Activated naive CD4-positive, alpha-beta T cell treated with anti-CD3 and anti-CD28 coated beads for 36 hours (primary cell): ENCODE measurements around the gene PROCR. TPM values are rescaled to one million over a fixed set of nuclear protein-coding genes. Genes with fewer than 3 reads are reported as not detected.
"Not testable (repeated sequence)": the region's sequence is repeated elsewhere in the genome, so short reads cannot be mapped to it uniquely, and the experiment has no call there.

Source experiments
- CTCF ChIA-PET: fragments of 350-600 bp; sonication (Branson Sonifier 250); formaldehyde crosslinking; loops from one replicate; lab custom pipeline; 2021; ENCODE audit warnings: antibody characterized with exemption; lab: Charles Lee
- DNase-seq: peaks from one replicate; pipeline ENCODE4 v3.0.0-alpha.2; 2020
- H3K27ac Mint-ChIP-seq: one replicate; pipeline ENCODE4 v1.8.0; 2021; ENCODE audit warnings: mild to moderate bottlenecking, mixed read lengths
- H3K27me3 Mint-ChIP-seq: one replicate; pipeline ENCODE4 v1.8.0; 2021; ENCODE audit warnings: low read depth, mixed read lengths
- H3K36me3 Mint-ChIP-seq: one replicate; pipeline ENCODE4 v1.8.0; 2021; ENCODE audit warnings: low read depth, mixed read lengths
- H3K4me1 Mint-ChIP-seq: one replicate; pipeline ENCODE4 v1.8.0; 2021; ENCODE audit warnings: low read depth, mixed read lengths
- H3K4me3 Mint-ChIP-seq: one replicate; pipeline ENCODE4 v1.8.0; 2021; ENCODE audit warnings: mild to moderate bottlenecking, moderate library complexity, mixed read lengths
- H3K9me3 Mint-ChIP-seq: one replicate; pipeline ENCODE4 v1.8.0; 2021; ENCODE audit warnings: mixed read lengths
- intact Hi-C: fragments of 100-400 bp; cut with micrococcal nuclease; formaldehyde crosslinking; loops from one replicate; pipeline ENCODE4 v1.15.1; 2023
- total RNA-seq, 2 experiments: library from RNA; stranded (reverse); gene quantifications; one replicate each; pipeline ENCODE4 v1.2.3, GENCODE V29; 2021

PROCR gene
- total RNA-seq, 2 experiments from 2014 or later: 1.5 to 1.7 TPM

DNA sequence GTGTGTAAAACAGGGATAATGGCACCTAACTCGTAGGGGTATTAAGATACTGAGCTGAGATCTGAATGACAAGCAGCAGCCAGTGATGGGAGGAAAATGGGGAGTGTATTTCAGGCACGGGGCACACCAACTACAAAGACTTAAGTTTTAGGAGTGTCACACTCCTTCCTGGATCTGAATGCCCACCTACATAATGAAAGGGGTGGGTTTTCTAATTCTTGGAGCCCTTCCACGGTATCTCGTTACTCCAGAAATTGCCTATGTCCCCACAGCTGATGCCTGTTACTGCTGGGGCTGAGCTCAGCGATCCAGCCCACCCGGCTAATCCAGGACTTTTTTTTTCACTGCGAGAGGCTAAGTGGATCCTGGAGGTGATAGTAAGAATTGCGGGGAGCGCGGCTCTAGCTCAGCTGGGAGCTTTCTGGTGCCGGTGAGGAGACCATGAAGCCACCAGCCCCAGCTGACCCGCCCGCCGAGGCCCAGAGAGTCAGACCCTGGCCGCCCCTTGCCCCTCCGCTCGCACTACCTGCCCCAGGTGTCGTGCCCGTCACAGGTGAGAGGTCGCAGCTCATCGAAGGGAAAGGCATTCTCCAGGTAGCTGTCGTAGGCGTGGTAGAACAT, 25.5 kb upstream of the PROCR start:
- Mint-ChIP-seq H3K27ac (peak overlapping the region; percentile 86), H3K9me3 (no peaks in the 10 kb centered on the region), H3K27me3 (no peaks in the 10 kb centered on the region), H3K4me3 (peak overlapping the region; percentile 91), H3K4me1 (peaks cover 28% of the 10 kb centered on the region), H3K36me3 (peaks cover 11% of the 10 kb centered on the region)
- CTCF ChIA-PET: interaction anchor here (0.5 to 2.3 kb wide), 12 partner anchors 18 to 458 kb away, joined by 3 to 23 read pairs (median 3); no protein-coding TSS in a partner anchor
- DNase-seq: peak; percentile 23
- intact Hi-C loops: loop anchor here (2.0 to 10.0 kb wide), 5 partner anchors 158 to 1318 kb away; partner anchors contain the start of genes AHCY, GSS, MYH7B and NCOA6

DNA sequence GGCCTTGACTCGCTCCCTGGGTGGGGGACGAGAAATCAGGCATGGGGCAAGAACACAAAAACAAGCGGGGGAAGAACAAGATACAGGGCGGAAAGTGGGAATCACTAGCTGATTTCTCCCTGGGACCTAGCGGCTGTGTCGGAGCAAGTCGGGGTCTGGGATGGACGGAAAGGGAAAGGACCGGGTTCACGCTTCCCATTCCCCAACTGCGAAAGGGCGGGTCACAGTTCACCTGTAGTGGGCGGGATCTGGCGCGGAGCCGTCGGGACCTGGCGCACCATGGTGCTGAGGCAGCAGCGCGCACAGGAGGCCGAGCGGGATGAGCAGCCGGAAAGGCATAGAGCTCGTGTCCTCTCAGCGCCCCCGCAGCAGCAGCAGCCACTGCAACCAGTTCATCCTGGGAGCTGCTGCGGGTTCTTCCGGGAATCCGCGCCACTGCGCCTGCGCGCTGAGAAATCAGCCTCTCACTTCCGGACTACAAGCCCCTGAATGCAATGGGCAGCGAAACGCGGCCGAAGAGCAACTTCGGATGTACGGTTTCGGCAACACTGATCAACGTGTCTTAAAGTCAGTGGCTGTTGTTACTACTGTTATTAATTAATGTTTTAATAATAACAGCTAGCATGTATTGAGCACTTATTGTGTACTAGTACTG, 24.8 kb upstream of the PROCR start, which contains the start of gene EDEM2:
TSS of gene EDEM2 (minus strand) at position 417 of the 655 bp plus-strand sequence. CDS start at position 339, 78 bp downstream.
- peaks cover 23% of the 10 kb centered on the region for H3K4me1 Mint-ChIP-seq
- peak within 1 kb of the TSS; percentile 91 for H3K4me3 Mint-ChIP-seq
- H3K36me3 Mint-ChIP-seq: peaks cover 6% of the 10 kb centered on the region
- H3K27me3 Mint-ChIP-seq: no peaks in the 10 kb centered on the region
- CTCF ChIA-PET: interaction anchor here (0.5 to 2.3 kb wide), 14 partner anchors 19 to 458 kb away, joined by 3 to 23 read pairs (median 3); no protein-coding TSS in a partner anchor
- H3K27ac Mint-ChIP-seq: peak within 1 kb of the TSS; percentile 86
- DNase-seq: peak; percentile 95
- intact Hi-C loops: loop anchor here (1.0 to 10.0 kb wide), 8 partner anchors 54 to 1318 kb away; partner anchors contain the start of genes ACSS2, AHCY, GSS and MYH7B
- no peaks in the 10 kb centered on the region for H3K9me3 Mint-ChIP-seq

DNA sequence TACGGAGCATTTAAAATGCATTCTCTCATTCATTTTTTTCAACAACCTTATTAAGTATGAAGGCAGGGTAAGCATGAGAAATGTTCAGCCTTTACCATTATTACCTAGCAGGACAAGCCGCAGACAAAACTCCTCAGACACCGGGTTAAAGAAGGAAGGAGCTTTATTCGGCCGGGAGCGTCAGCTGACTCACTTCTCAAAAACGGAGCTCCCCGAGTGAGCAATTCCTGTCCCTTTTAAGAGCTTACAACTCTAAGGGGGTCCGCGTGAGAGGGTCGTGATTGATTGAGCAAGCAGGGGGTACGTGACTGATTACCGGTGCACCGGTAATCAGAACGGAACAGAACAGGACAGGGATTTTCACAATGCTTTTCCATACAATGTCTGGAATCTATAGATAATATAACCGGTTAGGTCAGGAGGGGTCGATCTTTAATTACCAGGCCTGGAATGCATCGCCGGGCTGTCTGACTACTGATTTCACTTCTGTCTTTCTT, 24.2 kb upstream of the PROCR start:
- not testable (repeated sequence) for H3K36me3 Mint-ChIP-seq, H3K27me3 Mint-ChIP-seq, H3K9me3 Mint-ChIP-seq
- Mint-ChIP-seq H3K4me1 (peaks cover 20% of the 10 kb centered on the region), H3K4me3 (peak overlapping the region; percentile 91), H3K27ac (peak overlapping the region; percentile 86)
- CTCF ChIA-PET: interaction anchor here (0.7 to 2.3 kb wide), 8 partner anchors 19 to 156 kb away, joined by 3 to 23 read pairs (median 4); no protein-coding TSS in a partner anchor
- DNase-seq: peak; percentile 50
- intact Hi-C loops: loop anchor here (1.0 to 10.0 kb wide), 8 partner anchors 54 to 1317 kb away; partner anchors contain the start of genes ACSS2, AHCY, GSS and MYH7B

- no peak for DNase-seq
- H3K4me3 Mint-ChIP-seq: no peak overlapping the region
- no peaks in the 10 kb centered on the region for H3K9me3 Mint-ChIP-seq
- H3K36me3 Mint-ChIP-seq: peaks cover 2% of the 10 kb centered on the region
- no peaks in the 10 kb centered on the region for H3K27me3 Mint-ChIP-seq
- H3K27ac Mint-ChIP-seq: no peak overlapping the region
- peaks cover 14% of the 10 kb centered on the region for H3K4me1 Mint-ChIP-seq
- CTCF ChIA-PET: interaction anchor here (0.6 kb wide), 1 partner anchor 437 kb away, joined by 3 read pairs; no protein-coding TSS in a partner anchor
- intact Hi-C loops: no loop called here
Observed at GRCh38 chr20:35150846-35151579, 20.9 kb upstream of the PROCR start.

- no peak overlapping the region for H3K4me3 Mint-ChIP-seq
- peaks cover 11% of the 10 kb centered on the region for H3K4me1 Mint-ChIP-seq
- no peaks in the 10 kb centered on the region for H3K27me3 Mint-ChIP-seq
- no peak for DNase-seq
- intact Hi-C loops: no loop called here
- H3K9me3 Mint-ChIP-seq: no peaks in the 10 kb centered on the region
- no peak overlapping the region for H3K27ac Mint-ChIP-seq
- H3K36me3 Mint-ChIP-seq: peaks cover 2% of the 10 kb centered on the region
- CTCF ChIA-PET: interaction anchor here (0.6 to 0.7 kb wide), 2 partner anchors 55 to 438 kb away, joined by 3 read pairs; no protein-coding TSS in a partner anchor
Observed at GRCh38 chr20:35151736-35152135, 20.1 kb upstream of the PROCR start.

GRCh38 chr20:35155936-35156335, 15.9 kb upstream of the PROCR start:
- Mint-ChIP-seq H3K4me3 (no peak overlapping the region), H3K4me1 (peaks cover 4% of the 10 kb centered on the region), H3K27me3 (no peaks in the 10 kb centered on the region), H3K27ac (no peak overlapping the region), H3K36me3 (no peaks in the 10 kb centered on the region), H3K9me3 (no peaks in the 10 kb centered on the region)
- CTCF ChIA-PET: no interaction called here
- DNase-seq: no peak
- intact Hi-C loops: no loop called here

DNA sequence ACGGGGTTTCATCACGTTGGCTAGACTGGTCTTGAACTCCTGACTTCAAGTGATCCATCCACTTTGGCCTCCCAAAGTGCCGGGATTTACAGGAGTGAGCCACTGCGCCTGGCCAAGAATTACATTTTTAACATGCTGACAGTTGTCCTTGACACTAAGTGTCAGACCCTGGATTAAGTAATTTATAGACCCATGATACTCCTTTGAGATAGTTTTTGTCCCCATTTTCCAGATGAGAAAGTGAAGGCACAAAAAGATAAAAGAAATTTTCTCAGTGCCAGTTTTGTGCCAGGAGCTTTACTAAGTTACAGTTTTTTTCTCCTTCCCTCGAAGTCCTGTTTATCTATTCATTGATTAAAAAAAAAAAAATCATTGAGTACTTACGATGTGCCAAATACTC, 14.9 kb upstream of the PROCR start:
- CTCF ChIA-PET: no interaction called here
- no peak overlapping the region for H3K27ac Mint-ChIP-seq
- peaks cover 8% of the 10 kb centered on the region for H3K4me1 Mint-ChIP-seq
- H3K9me3 Mint-ChIP-seq: no peaks in the 10 kb centered on the region
- no peak for DNase-seq
- intact Hi-C loops: no loop called here
- H3K27me3 Mint-ChIP-seq: no peaks in the 10 kb centered on the region
- H3K4me3 Mint-ChIP-seq: no peak overlapping the region
- no peaks in the 10 kb centered on the region for H3K36me3 Mint-ChIP-seq

DNA sequence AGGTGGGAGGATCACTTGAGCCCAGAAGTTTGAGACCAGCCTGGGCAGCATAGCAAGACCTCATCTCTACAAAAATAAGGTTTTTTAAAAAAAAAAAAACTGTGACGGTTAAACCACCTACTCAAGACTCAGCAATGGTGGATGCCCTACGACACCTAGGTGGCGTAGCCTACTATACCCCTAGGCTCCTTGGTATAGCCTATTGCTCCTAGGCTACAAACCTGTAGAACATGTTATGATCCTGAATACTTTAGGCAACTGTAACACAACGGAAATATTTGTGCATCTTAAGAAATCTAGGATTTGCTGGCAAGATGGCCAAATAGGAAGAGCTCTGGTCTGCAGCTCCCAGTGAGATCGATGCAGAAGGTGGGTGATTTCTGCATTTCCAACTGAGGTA, 11.5 kb upstream of the PROCR start:
- H3K4me1 Mint-ChIP-seq, intact Hi-C loops, H3K9me3 Mint-ChIP-seq, H3K36me3 Mint-ChIP-seq, DNase-seq, H3K4me3 Mint-ChIP-seq, H3K27ac Mint-ChIP-seq, H3K27me3 Mint-ChIP-seq, CTCF ChIA-PET: not testable (repeated sequence)

DNA sequence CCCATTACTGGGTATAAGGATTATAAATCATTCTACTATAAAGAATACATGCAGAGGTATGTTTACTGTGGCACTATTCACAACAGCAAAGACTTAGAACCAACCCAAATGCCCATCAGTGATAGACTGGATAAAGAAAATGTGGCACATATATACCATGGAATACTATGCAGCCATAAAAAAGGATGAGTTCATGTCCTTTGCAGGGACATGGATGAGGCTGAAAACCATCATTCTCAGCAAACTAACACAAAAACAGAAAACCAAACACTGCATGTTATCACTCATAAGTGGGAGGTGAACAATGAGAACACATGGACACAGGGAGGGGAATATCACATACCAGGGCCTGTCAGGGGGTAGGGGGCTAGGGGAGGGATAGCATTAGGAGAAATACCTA, 7.3 kb upstream of the PROCR start:
- H3K27ac Mint-ChIP-seq, H3K27me3 Mint-ChIP-seq, DNase-seq, H3K9me3 Mint-ChIP-seq, CTCF ChIA-PET, H3K36me3 Mint-ChIP-seq, intact Hi-C loops, H3K4me3 Mint-ChIP-seq: not testable (repeated sequence)
- peaks cover 12% of the 10 kb centered on the region for H3K4me1 Mint-ChIP-seq

DNA sequence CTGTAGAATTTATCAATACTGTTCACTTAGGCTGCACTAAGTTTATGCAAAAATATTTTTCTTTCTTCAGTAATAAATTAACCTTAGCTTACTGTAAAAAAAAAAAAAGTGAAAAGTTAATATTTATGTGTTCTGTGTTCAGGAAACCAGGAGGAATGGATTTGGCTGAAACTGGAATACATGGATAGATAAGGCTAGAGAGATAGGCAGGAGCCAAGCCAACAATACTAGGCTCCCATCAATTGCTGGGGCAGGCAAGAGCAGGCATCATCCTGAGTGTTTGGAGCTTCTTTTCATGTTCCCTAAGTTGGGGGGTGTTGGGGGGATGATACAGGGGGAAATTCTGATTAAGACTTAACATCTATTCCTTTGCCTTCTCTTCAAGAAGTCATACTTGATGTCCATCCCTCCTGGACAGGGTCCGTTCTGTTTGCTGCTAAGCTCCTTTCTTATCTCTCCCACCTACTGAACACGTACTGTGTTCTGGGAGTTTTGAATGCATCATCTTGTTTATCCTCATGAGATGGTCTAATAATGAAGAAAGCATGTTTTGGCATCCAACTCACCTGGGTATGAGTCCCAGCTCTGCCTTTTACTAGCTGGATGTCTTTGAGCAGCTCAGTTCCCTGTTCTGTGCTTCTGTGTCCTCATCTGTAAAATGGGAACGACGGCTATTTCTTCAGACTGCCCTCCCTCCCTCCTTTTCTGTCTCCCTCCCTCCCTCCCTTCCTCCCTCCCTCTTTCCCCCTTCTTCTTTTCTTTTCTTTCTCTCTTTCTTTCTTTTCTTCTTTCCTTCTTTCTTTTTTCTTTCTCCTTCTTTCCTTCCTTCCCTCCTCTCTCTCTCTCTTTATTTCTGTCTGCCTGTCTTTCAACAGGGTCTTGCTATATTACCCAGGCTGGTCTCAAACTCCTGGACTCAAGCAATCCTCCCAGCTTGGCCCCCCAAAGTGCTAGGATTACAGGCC, 6.4 kb upstream of the PROCR start:
- Mint-ChIP-seq H3K9me3 (peaks cover 7% of the 10 kb centered on the region), H3K27ac (no peak overlapping the region), H3K36me3 (no peaks in the 10 kb centered on the region), H3K4me1 (peaks cover 11% of the 10 kb centered on the region), H3K27me3 (no peaks in the 10 kb centered on the region), H3K4me3 (no peak overlapping the region)
- intact Hi-C loops: no loop called here
- CTCF ChIA-PET: interaction anchor here (0.8 kb wide), 1 partner anchor 43 kb away, joined by 3 read pairs; no protein-coding TSS in a partner anchor
- no peak for DNase-seq

GRCh38 chr20:35166242-35166830, 5.5 kb upstream of the PROCR start:
- CTCF ChIA-PET: interaction anchor here (0.7 kb wide), 1 partner anchor 21 kb away, joined by 3 read pairs; no protein-coding TSS in a partner anchor
- H3K9me3 Mint-ChIP-seq: peaks cover 7% of the 10 kb centered on the region
- no peak for DNase-seq
- H3K27ac Mint-ChIP-seq: no peak overlapping the region
- intact Hi-C loops: no loop called here
- H3K27me3 Mint-ChIP-seq: no peaks in the 10 kb centered on the region
- H3K36me3 Mint-ChIP-seq: no peaks in the 10 kb centered on the region
- peaks cover 10% of the 10 kb centered on the region for H3K4me1 Mint-ChIP-seq
- no peak overlapping the region for H3K4me3 Mint-ChIP-seq
